ENCODE results near the gene RAB11B.
A peak's percentile ranks its signal among the peaks of the same experiment; 100 is the strongest.

The RAB11B gene

GRCh38 chr19:8361921-8362793 is 28.0 kb upstream of the RAB11B start:
- TF ChIP-seq SUZ12 (IDR thresholded peaks at IDR 0.05) (no peak), ARNT (IDR thresholded peaks at IDR 0.05) (no peak), PKNOX1 (IDR thresholded peaks at IDR 0.05) (peak; percentile 71)
- DNase-seq (ENCODE audit: extremely low spot score) = no peak
- ChIA-PET CTCF (no interaction called here), POLR2A (interaction anchor here (1.2 kb wide), 1 partner anchor 28 kb away, joined by 5 read pairs; the partner anchor contains the start of gene RAB11B)

GRCh38 chr19:8363803-8364771 is 26.1 kb upstream of the RAB11B start, which contains the start of gene ANGPTL4:
Gene ANGPTL4 (plus strand): TSS chr19:8364155. CDS start chr19:8364322, 167 bp downstream.
- TF ChIP-seq PKNOX1 (IDR thresholded peaks at IDR 0.05) (no peak), TARDBP (IDR thresholded peaks at IDR 0.05) (no peak), FOXM1 (IDR thresholded peaks at IDR 0.05; ENCODE audit: borderline replicate concordance) (no peak), ARNT (IDR thresholded peaks at IDR 0.05) (no peak)
- CTCF ChIA-PET = no interaction called here
- DNase-seq (ENCODE audit: extremely low spot score) = no peak
- POLR2A ChIA-PET = no interaction called here

- POLR2A ChIA-PET = interaction anchor here (1.2 kb wide), 1 partner anchor 25 kb away, joined by 3 read pairs; no protein-coding TSS in a partner anchor
- DNase-seq (ENCODE audit: extremely low spot score) = no peak
- CTCF ChIA-PET = no interaction called here
- no peak for TF ChIP-seq FOXK2 (IDR thresholded peaks at IDR 0.05)
These were observed 24.0 kb upstream of the RAB11B start for GRCh38 chr19:8366121-8366581.

GRCh38 chr19:8366961-8367326 is 23.2 kb upstream of the RAB11B start:
- DNase-seq (ENCODE audit: extremely low spot score) = peak; percentile 5
- ChIA-PET POLR2A (interaction anchor here (1.4 kb wide), 1 partner anchor 23 kb away, joined by 4 read pairs; the partner anchor contains the start of gene RAB11B), CTCF (interaction anchor here (1.3 kb wide), 1 partner anchor 13 kb away, joined by 5 read pairs; no protein-coding TSS in a partner anchor)
- no peak for TF ChIP-seq ELF4 (IDR thresholded peaks at IDR 0.05)
- TF ChIP-seq TARDBP (IDR thresholded peaks at IDR 0.05) = no peak
- TF ChIP-seq ZNF384 (IDR thresholded peaks at IDR 0.05) = no peak
- TF ChIP-seq L3MBTL2 (conservative IDR thresholded peaks at IDR 0.05) = no peak
- no peak for TF ChIP-seq LEF1 (IDR thresholded peaks at IDR 0.05; ENCODE audit: borderline replicate concordance)
- no peak for TF ChIP-seq PKNOX1 (IDR thresholded peaks at IDR 0.05)
- TF ChIP-seq CTBP1 (IDR thresholded peaks at IDR 0.05; ENCODE audit: borderline replicate concordance) = no peak

- POLR2A ChIA-PET = interaction anchor here (1.4 kb wide), 1 partner anchor 23 kb away, joined by 4 read pairs; the partner anchor contains the start of gene RAB11B
- DNase-seq (ENCODE audit: extremely low spot score) = peak; percentile 45
- CTCF ChIA-PET = interaction anchor here (0.6 to 1.3 kb wide), 2 partner anchors 13 to 112 kb away, joined by 4 to 5 read pairs; no protein-coding TSS in a partner anchor
- TF ChIP-seq BHLHE40 (IDR thresholded peaks at IDR 0.05; ENCODE audit: borderline replicate concordance) (no peak), SUZ12 (IDR thresholded peaks at IDR 0.05) (no peak), TARDBP (IDR thresholded peaks at IDR 0.05) (no peak), ARNT (IDR thresholded peaks at IDR 0.05) (no peak), NFRKB (IDR thresholded peaks at IDR 0.05) (no peak), CTBP1 (IDR thresholded peaks at IDR 0.05; ENCODE audit: borderline replicate concordance) (no peak), ELF4 (IDR thresholded peaks at IDR 0.05) (no peak), FOXK2 (IDR thresholded peaks at IDR 0.05) (no peak), HDGF (IDR thresholded peaks at IDR 0.05; ENCODE audit: borderline replicate concordance) (no peak), L3MBTL2 (conservative IDR thresholded peaks at IDR 0.05) (no peak), LEF1 (IDR thresholded peaks at IDR 0.05; ENCODE audit: borderline replicate concordance) (no peak), PKNOX1 (IDR thresholded peaks at IDR 0.05) (no peak), SP1 (IDR thresholded peaks at IDR 0.05) (no peak), FOXA1 (IDR thresholded peaks at IDR 0.05) (no peak), ZNF384 (IDR thresholded peaks at IDR 0.05) (no peak), FOXM1 (IDR thresholded peaks at IDR 0.05; ENCODE audit: borderline replicate concordance) (no peak)
These were observed 22.7 kb upstream of the RAB11B start for GRCh38 chr19:8367327-8368001.
